PC-3 (cell line): ENCODE data around the gene DHCR24. TPM values are rescaled to one million over a fixed set of nuclear protein-coding genes. Genes with fewer than 3 reads are reported as not detected.

Experiments used
- ATAC-seq: fragments of 200-7000 bp; cut with Tn5 transposase; 2 replicates; pipeline ENCODE4 v1.9.1; 2020; ENCODE audit warnings: mild to moderate bottlenecking, moderate library complexity
- BruUV-seq: library from RNA; stranded (reverse); fragments of 400-500 nt; replicated peaks from 2 replicates; lab custom pipeline; 2021; lab: Mats Ljungman, UMichigan
- CTCF ChIA-PET: fragments of 300-600 bp; sonication (Branson Sonifier 250); formaldehyde crosslinking; loops from one replicate; lab custom pipeline; 2022; ENCODE audit warnings: antibody characterized with exemption; lab: Charles Lee
- POLR2A ChIA-PET: fragments of 300-600 bp; sonication (Branson Sonifier 250); formaldehyde crosslinking; loops from one replicate; lab custom pipeline; 2022; ENCODE audit warnings: antibody characterized with exemption; ENCODE audit not compliant: unreplicated experiment; lab: Charles Lee
- DNase-seq: peaks from one replicate; pipeline ENCODE4 v3.0.0-alpha.2; 2015
- H2AFZ ChIP-seq: fragments of 300-600 bp; sonication (generic); 2 replicates; pipeline ENCODE4 v1.6.0; 2016; ENCODE audit warnings: antibody characterized with exemption, low read length
- H3F3A ChIP-seq: fragments of 300-600 bp; sonication (generic); one replicate; pipeline ENCODE4 v1.6.0; 2017; ENCODE audit warnings: antibody characterized with exemption, low read length, control low read depth, mild to moderate bottlenecking; ENCODE audit not compliant: unreplicated experiment
- H3K27ac ChIP-seq: fragments of 300-600 bp; sonication (generic); 2 replicates; pipeline ENCODE4 v1.5.1; 2016; ENCODE audit warnings: mild to moderate bottlenecking, low read length
- H3K27me3 ChIP-seq: fragments of 300-600 bp; sonication (generic); 2 replicates; pipeline ENCODE4 v1.6.1; 2016; ENCODE audit warnings: low read length, mixed read lengths
- H3K36me3 ChIP-seq: fragments of 300-600 bp; sonication (generic); 2 replicates; pipeline ENCODE4 v1.6.1; 2016; ENCODE audit warnings: low read depth, mixed run types, low read length, mixed read lengths
- H3K4me1 ChIP-seq: fragments of 300-600 bp; sonication (generic); 2 replicates; pipeline ENCODE4 v1.5.1; 2016; ENCODE audit warnings: low read length; ENCODE audit not compliant: insufficient read depth
- H3K4me2 ChIP-seq: fragments of 300-600 bp; sonication (generic); 2 replicates; pipeline ENCODE4 v1.6.0; 2016; ENCODE audit warnings: low read length
- H3K4me3 ChIP-seq: fragments of 300-600 bp; sonication (generic); 2 replicates; pipeline ENCODE4 v1.5.1; 2016; ENCODE audit warnings: mild to moderate bottlenecking, low read length, mixed read lengths
- H3K79me2 ChIP-seq: fragments of 300-600 bp; sonication (generic); 2 replicates; pipeline ENCODE4 v1.6.1; 2017; ENCODE audit warnings: low read length, mixed read lengths
- H3K9ac ChIP-seq: fragments of 300-600 bp; sonication (generic); 2 replicates; pipeline ENCODE4 v1.6.0; 2016; ENCODE audit warnings: mild to moderate bottlenecking, low read length
- H3K9me2 ChIP-seq: fragments of 300-600 bp; sonication (generic); replicated peaks from 2 replicates; pipeline ENCODE4 v1.6.1; 2016; ENCODE audit warnings: mixed run types, low read length, mixed read lengths
- H3K9me3 ChIP-seq: fragments of 300-600 bp; sonication (generic); 2 replicates; pipeline ENCODE4 v1.6.1; 2016; ENCODE audit warnings: low read length, mixed read lengths
- H4K20me1 ChIP-seq: fragments of 300-600 bp; sonication (generic); 2 replicates; pipeline ENCODE4 v1.6.1; 2016; ENCODE audit warnings: low read length, mixed read lengths
- EZH2 ChIP-seq: fragments of 300-600 bp; sonication (generic); IDR thresholded peaks from one replicate; pipeline ENCODE4 v1.6.1; 2017; ENCODE audit warnings: antibody characterized with exemption, mild to moderate bottlenecking, low read length; ENCODE audit not compliant: unreplicated experiment
- EZH2phosphoT487 ChIP-seq: fragments of 300-600 bp; sonication (generic); IDR thresholded peaks from 2 replicates; pipeline ENCODE4 v1.6.1; 2018; ENCODE audit warnings: mild to moderate bottlenecking, antibody characterized with exemption, low read length, borderline replicate concordance
- intact Hi-C: fragments of 100-400 bp; cut with micrococcal nuclease; formaldehyde crosslinking; loops from 2 replicates; pipeline ENCODE4 v1.9.0; 2023
- total RNA-seq: library from RNA; depleted of rRNA; stranded (reverse); fragments of >200 nt; gene quantifications from 2 replicates; pipeline ENCODE4 v1.2.3, GENCODE V29; 2014
- TF ChIP-seq, protein P1 (sequence below): fragments of 300-600 bp; sonication (generic); conservative IDR thresholded peaks from 2 replicates; pipeline ENCODE4 v1.5.1; 2017; ENCODE audit warnings: antibody characterized with exemption, low read depth, mild to moderate bottlenecking, low read length

DHCR24 gene
- total RNA-seq, 1 experiment from 2014 or later = 166 TPM

DNA sequence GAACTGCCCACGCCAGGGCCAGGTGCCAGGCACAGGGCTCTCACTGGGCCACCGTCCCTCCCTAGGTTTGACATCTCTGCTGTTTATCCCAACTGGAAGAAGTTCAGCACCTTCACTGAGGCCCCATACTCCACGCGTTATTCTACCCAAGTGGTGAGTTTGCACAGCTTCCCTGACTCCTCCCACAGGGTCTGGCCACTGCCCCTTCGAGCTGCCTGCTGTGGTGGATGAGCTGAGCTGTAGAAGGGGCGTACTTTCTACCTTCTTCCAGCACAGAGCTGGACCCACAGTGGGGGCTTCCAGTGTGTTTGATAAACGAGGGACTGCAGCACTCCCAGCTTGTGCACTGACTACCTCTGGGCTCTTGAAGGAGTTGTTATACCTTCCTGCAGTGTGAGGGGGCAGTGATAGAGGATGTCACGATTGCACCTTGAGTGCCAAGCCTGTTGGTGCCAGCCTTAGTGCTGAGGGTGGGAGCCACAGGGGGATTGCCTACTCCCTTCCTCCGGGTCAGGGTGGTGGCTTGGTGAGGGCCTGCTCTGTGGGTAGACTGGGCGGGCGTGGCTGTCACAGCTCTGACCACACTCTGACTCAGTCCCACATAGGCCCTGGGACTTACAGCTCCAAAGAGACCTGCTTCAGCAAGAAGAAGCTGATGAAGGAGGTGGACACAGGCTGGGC, 79.9 kb downstream of the DHCR24 start:
- Histone ChIP-seq H3K4me3 (no peak overlapping the region), H4K20me1 (no peaks in the 10 kb centered on the region), H3K9ac (no peak overlapping the region), H3K9me3 (no peaks in the 10 kb centered on the region), H2AFZ (peak overlapping the region; percentile 13; the same call in 1 of the 2 replicates), H3K27me3 (no peaks in the 10 kb centered on the region), H3F3A (no peaks in the 10 kb centered on the region), H3K79me2 (no peaks in the 10 kb centered on the region), H3K4me1 (peaks cover 38% of the 10 kb centered on the region), H3K4me2 (peak overlapping the region; percentile 31; the same call in 1 of the 2 replicates), H3K36me3 (no peaks in the 10 kb centered on the region), H3K27ac (peak overlapping the region; percentile 39), H3K9me2 (no peaks in the 10 kb centered on the region)
- intact Hi-C loops = no loop called here
- DNase-seq (peak; percentile 76), ATAC-seq (peak; percentile 78)
- TF ChIP-seq, protein P1, sequence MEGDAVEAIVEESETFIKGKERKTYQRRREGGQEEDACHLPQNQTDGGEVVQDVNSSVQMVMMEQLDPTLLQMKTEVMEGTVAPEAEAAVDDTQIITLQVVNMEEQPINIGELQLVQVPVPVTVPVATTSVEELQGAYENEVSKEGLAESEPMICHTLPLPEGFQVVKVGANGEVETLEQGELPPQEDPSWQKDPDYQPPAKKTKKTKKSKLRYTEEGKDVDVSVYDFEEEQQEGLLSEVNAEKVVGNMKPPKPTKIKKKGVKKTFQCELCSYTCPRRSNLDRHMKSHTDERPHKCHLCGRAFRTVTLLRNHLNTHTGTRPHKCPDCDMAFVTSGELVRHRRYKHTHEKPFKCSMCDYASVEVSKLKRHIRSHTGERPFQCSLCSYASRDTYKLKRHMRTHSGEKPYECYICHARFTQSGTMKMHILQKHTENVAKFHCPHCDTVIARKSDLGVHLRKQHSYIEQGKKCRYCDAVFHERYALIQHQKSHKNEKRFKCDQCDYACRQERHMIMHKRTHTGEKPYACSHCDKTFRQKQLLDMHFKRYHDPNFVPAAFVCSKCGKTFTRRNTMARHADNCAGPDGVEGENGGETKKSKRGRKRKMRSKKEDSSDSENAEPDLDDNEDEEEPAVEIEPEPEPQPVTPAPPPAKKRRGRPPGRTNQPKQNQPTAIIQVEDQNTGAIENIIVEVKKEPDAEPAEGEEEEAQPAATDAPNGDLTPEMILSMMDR = no peak
- no peak for TF ChIP-seq EZH2phosphoT487
- no peak for TF ChIP-seq EZH2
- CTCF ChIA-PET = interaction anchor here (0.5 to 0.9 kb wide), 2 partner anchors 98 to 215 kb away, joined by 3 read pairs; no protein-coding TSS in a partner anchor
- POLR2A ChIA-PET = no interaction called here
- BruUV-seq = no TSS peak

DNA sequence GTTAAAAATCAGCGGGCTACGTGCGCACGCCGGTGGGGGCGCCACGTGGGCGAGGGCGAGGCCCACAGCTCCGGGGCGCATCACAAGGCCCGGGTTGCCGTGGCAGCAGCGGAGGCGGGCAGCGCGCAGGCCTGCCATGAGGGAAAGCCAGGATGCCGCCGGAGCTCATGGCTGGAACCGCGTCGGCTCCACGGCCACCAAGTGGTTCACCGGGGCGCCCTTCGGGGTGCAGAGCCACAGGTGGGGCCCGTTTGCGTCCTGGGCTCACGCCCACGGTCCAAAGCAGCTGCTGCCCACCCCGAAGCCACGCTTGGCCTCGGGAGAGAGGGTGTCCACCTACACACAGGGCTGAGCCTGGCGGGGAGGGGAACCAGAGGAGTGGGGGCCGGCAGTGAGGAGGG, 81.0 kb downstream of the DHCR24 start:
- DNase-seq (no peak), ATAC-seq (no peak)
- no peaks in the 10 kb centered on the region for H3F3A ChIP-seq
- no peak overlapping the region for H2AFZ ChIP-seq
- peaks cover 43% of the 10 kb centered on the region for H3K4me1 ChIP-seq
- H3K79me2 ChIP-seq = 0 out of 2 replicates have a peak, but pooled peaks cover 1% of the 10 kb centered on the region
- H3K9ac ChIP-seq = no peak overlapping the region
- no peak overlapping the region for H3K4me3 ChIP-seq
- no TSS peak for BruUV-seq
- ChIA-PET POLR2A (no interaction called here), CTCF (no interaction called here)
- no peaks in the 10 kb centered on the region for H3K27me3 ChIP-seq
- no peaks in the 10 kb centered on the region for H3K9me3 ChIP-seq
- no peaks in the 10 kb centered on the region for H3K9me2 ChIP-seq
- no peaks in the 10 kb centered on the region for H4K20me1 ChIP-seq
- TF ChIP-seq EZH2 (no peak), EZH2phosphoT487 (no peak)
- TF ChIP-seq, protein P1 = no peak
- no peaks in the 10 kb centered on the region for H3K36me3 ChIP-seq
- H3K4me2 ChIP-seq = no peak overlapping the region
- intact Hi-C loops = no loop called here
- no peak overlapping the region for H3K27ac ChIP-seq

DNA sequence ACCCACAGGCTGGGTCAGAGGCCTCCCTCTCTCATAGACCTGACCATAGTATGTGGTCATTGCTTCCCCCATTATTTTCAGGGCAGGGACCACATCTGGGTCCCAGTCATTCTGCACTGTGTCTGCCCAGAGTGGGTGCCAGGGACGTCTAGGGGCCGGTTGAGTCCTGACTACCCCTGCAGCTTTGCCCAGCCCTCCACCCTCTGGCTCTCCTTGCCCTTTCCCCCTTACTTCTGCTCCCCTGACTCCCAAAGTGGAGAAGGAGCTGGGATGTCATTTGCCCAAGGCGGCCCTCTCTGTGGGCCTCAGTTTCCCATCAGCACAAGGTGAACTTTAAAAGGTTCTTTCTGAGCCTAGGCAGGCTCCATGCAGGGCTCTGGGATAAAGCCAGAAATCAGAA, 81.5 kb downstream of the DHCR24 start:
- no TSS peak for BruUV-seq
- Histone ChIP-seq H3K27ac (peak overlapping the region; percentile 75), H4K20me1 (no peaks in the 10 kb centered on the region), H2AFZ (no peak overlapping the region), H3K4me3 (no peak overlapping the region), H3K27me3 (no peaks in the 10 kb centered on the region), H3K4me2 (no peak overlapping the region), H3K9ac (no peak overlapping the region), H3K9me3 (no peaks in the 10 kb centered on the region), H3F3A (no peaks in the 10 kb centered on the region), H3K36me3 (no peaks in the 10 kb centered on the region), H3K9me2 (no peaks in the 10 kb centered on the region), H3K4me1 (peaks cover 46% of the 10 kb centered on the region), H3K79me2 (peaks cover 6% of the 10 kb centered on the region)
- intact Hi-C loops = no loop called here
- no peak for ATAC-seq
- ChIA-PET CTCF (no interaction called here), POLR2A (no interaction called here)
- TF ChIP-seq, protein P1 = no peak
- TF ChIP-seq EZH2 = no peak
- TF ChIP-seq EZH2phosphoT487 = no peak
- DNase-seq = no peak
